HL-60 (cell line): ENCODE results near the gene IL23R.

Experiments
- DNase-seq, 2 experiments: peaks; one replicate each; pipeline ENCODE4 v3.0.0-alpha.2; 2010 to 2020; ENCODE audit warnings: low read depth in 1 of 2, low spot score in 1 of 2
- H3K27ac ChIP-seq: fragments of 250-450 bp; sonication (Bioruptor Pico); replicated peaks from 2 replicates; pipeline ENCODE4 v1.5.1; 2020; ENCODE audit warnings: mild to moderate bottlenecking, moderate library complexity
- H3K27me3 ChIP-seq: fragments of 250-450 bp; sonication (Bioruptor Pico); 2 replicates; pipeline ENCODE4 v1.5.1; 2021; ENCODE audit warnings: mild to moderate bottlenecking, moderate library complexity; ENCODE audit not compliant: insufficient read depth, poor library complexity, severe bottlenecking
- H3K4me3 ChIP-seq: replicated peaks from 2 replicates; pipeline ENCODE4 v1.5.1; 2011; ENCODE audit warnings: mild to moderate bottlenecking, control low read depth, low read length; ENCODE audit not compliant: insufficient read depth
- CTCF ChIP-seq: IDR thresholded peaks from one replicate; pipeline ENCODE4 v1.5.1; 2011; ENCODE audit warnings: low read length, control low read depth, inconsistent platforms; ENCODE audit not compliant: insufficient read depth
- GABPA ChIP-seq: IDR thresholded peaks from 2 replicates; pipeline ENCODE4 v1.6.1; 2012; ENCODE audit warnings: low read depth
- POLR2AphosphoS5 ChIP-seq: IDR thresholded peaks from 2 replicates; pipeline ENCODE4 v1.6.1; 2012; ENCODE audit warnings: low read depth
- REST ChIP-seq: IDR thresholded peaks from 2 replicates; pipeline ENCODE4 v1.6.1; 2012; ENCODE audit warnings: low read depth; ENCODE audit not compliant: insufficient replicate concordance
- SPI1 ChIP-seq: IDR thresholded peaks from 2 replicates; pipeline ENCODE4 v1.6.1; 2012; ENCODE audit warnings: low read depth, mild to moderate bottlenecking, borderline replicate concordance

IL23R gene

GRCh38 chr1:67256291-67257172, 90.3 kb downstream of the IL23R start:
- no peak for TF ChIP-seq CTCF
- TF ChIP-seq GABPA, result no peak
- TF ChIP-seq REST, result no peak
- no peak for TF ChIP-seq POLR2AphosphoS5
- TF ChIP-seq SPI1, result no peak
- Histone ChIP-seq H3K27ac (no peak overlapping the region), H3K4me3 (no peak overlapping the region), H3K27me3 (no peaks in the 10 kb centered on the region)
- DNase-seq, result no peak

GRCh38 chr1:67257173-67257535, 90.9 kb downstream of the IL23R start:
- H3K27me3 ChIP-seq, result no peaks in the 10 kb centered on the region
- TF ChIP-seq REST (no peak), POLR2AphosphoS5 (no peak), GABPA (no peak), SPI1 (no peak), CTCF (no peak)
- DNase-seq, result no peak
- no peak overlapping the region for H3K4me3 ChIP-seq
- H3K27ac ChIP-seq, result no peak overlapping the region

- Histone ChIP-seq H3K4me3 (no peak overlapping the region), H3K27me3 (peaks cover 2% of the 10 kb centered on the region), H3K27ac (no peak overlapping the region)
- DNase-seq, result no peak
- TF ChIP-seq POLR2AphosphoS5 (no peak), REST (no peak), GABPA (no peak), SPI1 (no peak), CTCF (no peak)
Observed at GRCh38 chr1:67261680-67262079, 95.4 kb downstream of the IL23R start.
